MCF 10A (cell line): ENCODE results near the gene IGSF6. TPM values are rescaled to one million over a fixed set of nuclear protein-coding genes. Genes with fewer than 3 reads are reported as not detected.

Experiments
- BruUV-seq: library from RNA; stranded (reverse); fragments of 400-500 nt; replicated peaks from 2 replicates; lab custom pipeline; 2021; lab: Mats Ljungman, UMichigan
- CTCF ChIA-PET: fragments of 300-600 bp; sonication (Branson Sonifier 250); formaldehyde crosslinking; extraction: SDS; loops from one replicate; lab custom pipeline; 2021; ENCODE audit warnings: antibody characterized with exemption, inconsistent platforms; lab: Yijun Ruan, JAX
- POLR2A ChIA-PET: fragments of 300-600, 350-650 bp; sonication (Branson Sonifier 250); formaldehyde crosslinking; extraction: SDS; loops from one replicate; lab custom pipeline; 2020; ENCODE audit warnings: antibody characterized with exemption, inconsistent platforms; lab: Yijun Ruan, JAX
- DNase-seq: peaks from one replicate; pipeline ENCODE4 v3.0.0-alpha.2; 2018; ENCODE audit not compliant: unreplicated experiment
- H3K27ac Mint-ChIP-seq: one replicate; pipeline ENCODE4 v1.8.0; 2022; ENCODE audit warnings: mild to moderate bottlenecking, low read depth, mixed read lengths; ENCODE audit not compliant: unreplicated experiment
- H3K27me3 Mint-ChIP-seq: one replicate; pipeline ENCODE4 v1.8.0; 2022; ENCODE audit warnings: mixed read lengths; ENCODE audit not compliant: insufficient read depth, unreplicated experiment
- H3K36me3 Mint-ChIP-seq: one replicate; pipeline ENCODE4 v1.8.0; 2022; ENCODE audit warnings: mild to moderate bottlenecking, moderate library complexity, mixed read lengths; ENCODE audit not compliant: insufficient read depth, unreplicated experiment
- H3K4me1 Mint-ChIP-seq: one replicate; pipeline ENCODE4 v1.8.0; 2022; ENCODE audit warnings: mixed read lengths; ENCODE audit not compliant: insufficient read depth, unreplicated experiment
- H3K4me3 Mint-ChIP-seq: one replicate; pipeline ENCODE4 v1.8.0; 2022; ENCODE audit warnings: mild to moderate bottlenecking, moderate library complexity, mixed read lengths; ENCODE audit not compliant: unreplicated experiment
- H3K9me3 Mint-ChIP-seq: one replicate; pipeline ENCODE4 v1.8.0; 2022; ENCODE audit warnings: mixed read lengths; ENCODE audit not compliant: unreplicated experiment
- intact Hi-C: fragments of 100-400 bp; cut with micrococcal nuclease; formaldehyde crosslinking; loops from 2 replicates; pipeline ENCODE4 v1.14.1; 2022
- total RNA-seq: library from RNA; stranded (reverse); gene quantifications from 2 replicates; pipeline ENCODE4 v1.2.3, GENCODE V29; 2022
- TF ChIP-seq, protein P1 (sequence below): fragments of 200-600 bp; IDR thresholded peaks from one replicate; pipeline ENCODE4 v1.8.0; 2022; ENCODE audit warnings: antibody characterized with exemption, mild to moderate bottlenecking; ENCODE audit not compliant: unreplicated experiment

IGSF6 gene
- total RNA-seq, 1 experiment from 2014 or later, result not detected

GRCh38 chr16:21647562-21648164 lies 4.7 kb downstream of the IGSF6 start:
- no peak for DNase-seq
- H3K4me3 Mint-ChIP-seq, result no peak overlapping the region
- ChIA-PET CTCF (interaction anchor here (0.6 to 12.5 kb wide), 4 partner anchors 9 to 61 kb away, joined by 3 to 104 read pairs (median 3); no protein-coding TSS in a partner anchor), POLR2A (no interaction called here)
- TF ChIP-seq, protein P1, sequence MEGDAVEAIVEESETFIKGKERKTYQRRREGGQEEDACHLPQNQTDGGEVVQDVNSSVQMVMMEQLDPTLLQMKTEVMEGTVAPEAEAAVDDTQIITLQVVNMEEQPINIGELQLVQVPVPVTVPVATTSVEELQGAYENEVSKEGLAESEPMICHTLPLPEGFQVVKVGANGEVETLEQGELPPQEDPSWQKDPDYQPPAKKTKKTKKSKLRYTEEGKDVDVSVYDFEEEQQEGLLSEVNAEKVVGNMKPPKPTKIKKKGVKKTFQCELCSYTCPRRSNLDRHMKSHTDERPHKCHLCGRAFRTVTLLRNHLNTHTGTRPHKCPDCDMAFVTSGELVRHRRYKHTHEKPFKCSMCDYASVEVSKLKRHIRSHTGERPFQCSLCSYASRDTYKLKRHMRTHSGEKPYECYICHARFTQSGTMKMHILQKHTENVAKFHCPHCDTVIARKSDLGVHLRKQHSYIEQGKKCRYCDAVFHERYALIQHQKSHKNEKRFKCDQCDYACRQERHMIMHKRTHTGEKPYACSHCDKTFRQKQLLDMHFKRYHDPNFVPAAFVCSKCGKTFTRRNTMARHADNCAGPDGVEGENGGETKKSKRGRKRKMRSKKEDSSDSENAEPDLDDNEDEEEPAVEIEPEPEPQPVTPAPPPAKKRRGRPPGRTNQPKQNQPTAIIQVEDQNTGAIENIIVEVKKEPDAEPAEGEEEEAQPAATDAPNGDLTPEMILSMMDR, result no peak
- no peaks in the 10 kb centered on the region for H3K4me1 Mint-ChIP-seq
- H3K27ac Mint-ChIP-seq, result no peak overlapping the region
- no TSS peak for BruUV-seq
- H3K36me3 Mint-ChIP-seq, result no peaks in the 10 kb centered on the region
- intact Hi-C loops, result no loop called here
- no peaks in the 10 kb centered on the region for H3K27me3 Mint-ChIP-seq
- H3K9me3 Mint-ChIP-seq, result no peaks in the 10 kb centered on the region

- Mint-ChIP-seq H3K4me3 (no peak overlapping the region), H3K27ac (no peak overlapping the region), H3K27me3 (no peaks in the 10 kb centered on the region), H3K4me1 (no peaks in the 10 kb centered on the region), H3K9me3 (no peaks in the 10 kb centered on the region), H3K36me3 (no peaks in the 10 kb centered on the region)
- no peak for DNase-seq
- intact Hi-C loops, result no loop called here
- BruUV-seq, result no TSS peak
- ChIA-PET POLR2A (no interaction called here), CTCF (interaction anchor here (0.6 to 12.5 kb wide), 5 partner anchors 10 to 66 kb away, joined by 3 to 104 read pairs (median 3); no protein-coding TSS in a partner anchor)
- TF ChIP-seq, protein P1, result no peak
These were observed 5.5 kb downstream of the IGSF6 start for GRCh38 chr16:21646721-21647561.

DNA sequence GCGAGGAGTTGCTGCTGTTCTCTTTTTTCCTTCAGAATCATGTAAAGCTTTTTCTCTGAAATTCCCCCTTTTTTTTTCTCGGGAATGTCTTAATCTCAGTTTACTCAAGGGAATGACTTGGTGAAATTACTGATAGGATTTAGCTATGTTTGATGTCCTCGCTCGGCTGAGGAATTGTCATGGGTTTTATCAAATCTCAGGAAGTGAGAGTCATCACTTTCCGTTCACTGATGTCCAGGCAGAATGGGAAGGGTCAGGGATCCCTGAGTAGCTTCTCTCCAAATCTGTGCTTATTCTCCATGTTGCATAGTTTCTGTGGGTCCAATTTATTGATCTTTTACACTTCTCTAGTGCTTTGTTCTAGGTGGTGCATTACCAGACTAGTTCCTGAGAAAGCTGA lies 6.3 kb downstream of the IGSF6 start:
- H3K4me1 Mint-ChIP-seq, result no peaks in the 10 kb centered on the region
- H3K27ac Mint-ChIP-seq, result no peak overlapping the region
- H3K36me3 Mint-ChIP-seq, result no peaks in the 10 kb centered on the region
- no TSS peak for BruUV-seq
- DNase-seq, result no peak
- ChIA-PET CTCF (interaction anchor here (1.0 to 12.5 kb wide), 4 partner anchors 11 to 65 kb away, joined by 3 to 104 read pairs (median 8); no protein-coding TSS in a partner anchor), POLR2A (interaction anchor here (0.6 kb wide), 1 partner anchor 60 kb away, joined by 4 read pairs; no protein-coding TSS in a partner anchor)
- no peak overlapping the region for H3K4me3 Mint-ChIP-seq
- intact Hi-C loops, result no loop called here
- no peaks in the 10 kb centered on the region for H3K9me3 Mint-ChIP-seq
- no peaks in the 10 kb centered on the region for H3K27me3 Mint-ChIP-seq
- TF ChIP-seq, protein P1, result no peak

- no TSS peak for BruUV-seq
- Mint-ChIP-seq H3K4me3 (no peak overlapping the region), H3K27ac (no peak overlapping the region), H3K36me3 (no peaks in the 10 kb centered on the region), H3K4me1 (no peaks in the 10 kb centered on the region), H3K27me3 (no peaks in the 10 kb centered on the region), H3K9me3 (no peaks in the 10 kb centered on the region)
- intact Hi-C loops, result no loop called here
- TF ChIP-seq, protein P1, result no peak
- POLR2A ChIA-PET, result interaction anchor here (0.6 kb wide), 1 partner anchor 493 kb away, joined by 3 read pairs; no protein-coding TSS in a partner anchor
- DNase-seq, result no peak
- CTCF ChIA-PET, result interaction anchor here (1.7 to 12.5 kb wide), 2 partner anchors 11 to 63 kb away, joined by 10 to 104 read pairs; no protein-coding TSS in a partner anchor
These were observed 7.1 kb downstream of the IGSF6 start for GRCh38 chr16:21645261-21645721.
